WERI-Rb-1 (cell line): ENCODE results near the gene GRK3.

Experiments used
- DNase-seq: peaks from one replicate; pipeline ENCODE4 v3.0.0-alpha.2; 2020
- H3K27ac ChIP-seq: fragments of 250-450 bp; sonication (Bioruptor Pico); 2 replicates; pipeline ENCODE4 v1.5.1; 2020; ENCODE audit warnings: mild to moderate bottlenecking, moderate library complexity
- H3K27me3 ChIP-seq: fragments of 250-450 bp; sonication (Bioruptor Pico); 2 replicates; pipeline ENCODE4 v1.5.1; 2021; ENCODE audit warnings: mild to moderate bottlenecking, low read depth, moderate library complexity; ENCODE audit not compliant: insufficient read depth, severe bottlenecking
- H3K36me3 ChIP-seq: fragments of 250-450 bp; sonication (Bioruptor Pico); 2 replicates; pipeline ENCODE4 v1.5.1; 2020; ENCODE audit warnings: mild to moderate bottlenecking, moderate library complexity
- H3K4me3 ChIP-seq: 2 replicates; pipeline ENCODE4 v1.5.1; 2011; ENCODE audit warnings: low read depth, mild to moderate bottlenecking, control low read depth, low read length
- H3K9me3 ChIP-seq: fragments of 250-450 bp; sonication (Bioruptor Pico); 2 replicates; pipeline ENCODE4 v1.5.1; 2021; ENCODE audit warnings: mild to moderate bottlenecking, moderate library complexity; ENCODE audit not compliant: severe bottlenecking
- CTCF ChIP-seq: IDR thresholded peaks from 2 replicates; pipeline ENCODE4 v1.5.1; 2011; ENCODE audit warnings: low read depth, mild to moderate bottlenecking, control low read depth, inconsistent platforms, low read length

GRK3 gene

DNA sequence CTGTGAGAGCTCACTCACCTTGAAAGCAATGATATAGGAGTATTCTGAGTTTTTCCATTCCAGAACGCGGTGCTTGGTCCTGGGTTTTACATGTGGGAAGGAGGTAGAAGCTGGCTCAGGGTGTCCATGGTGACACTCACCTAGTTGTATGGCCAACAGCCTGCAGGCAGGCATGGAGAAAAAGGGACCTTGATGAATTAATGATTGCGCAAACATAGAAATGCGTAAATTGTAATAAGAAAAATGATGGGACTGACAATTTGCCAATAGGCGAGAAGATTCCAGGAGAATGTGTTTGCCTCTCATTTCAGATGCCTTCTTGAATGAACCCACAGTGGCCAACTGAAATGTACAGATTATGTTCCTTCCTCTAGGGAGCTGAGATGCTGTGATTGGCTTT, 124.2 kb downstream of the GRK3 start:
- Histone ChIP-seq H3K27ac (no peak overlapping the region), H3K27me3 (no peaks in the 10 kb centered on the region), H3K4me3 (no peak overlapping the region), H3K36me3 (peaks cover 11% of the 10 kb centered on the region), H3K9me3 (peaks cover 5% of the 10 kb centered on the region)
- DNase-seq: no peak
- no peak for TF ChIP-seq CTCF

DNA sequence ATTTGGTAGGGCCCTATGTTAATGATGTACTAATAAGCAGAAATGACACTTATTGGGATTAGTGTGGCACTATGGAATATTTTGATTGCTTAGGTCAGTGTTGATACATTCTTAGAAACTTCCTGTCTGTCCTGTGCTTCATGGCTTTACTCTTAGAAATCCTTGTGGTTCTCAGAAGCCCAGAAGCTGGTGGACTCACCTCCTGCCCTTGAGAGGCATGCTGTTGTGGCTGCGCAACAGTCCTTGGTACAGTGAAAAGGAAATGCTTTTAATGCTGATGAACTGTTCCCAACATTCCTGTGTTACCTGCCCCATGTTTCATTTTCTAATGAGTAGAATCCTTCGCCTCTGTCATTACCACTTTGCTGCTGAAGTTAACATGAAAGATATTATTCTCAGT, 125.2 kb downstream of the GRK3 start:
- TF ChIP-seq CTCF: no peak
- H3K9me3 ChIP-seq: no peaks in the 10 kb centered on the region
- peaks cover 11% of the 10 kb centered on the region for H3K36me3 ChIP-seq
- no peak overlapping the region for H3K27ac ChIP-seq
- DNase-seq: no peak
- H3K27me3 ChIP-seq: no peaks in the 10 kb centered on the region
- no peak overlapping the region for H3K4me3 ChIP-seq

- Histone ChIP-seq H3K36me3 (peaks cover 8% of the 10 kb centered on the region), H3K9me3 (no peaks in the 10 kb centered on the region), H3K27me3 (no peaks in the 10 kb centered on the region), H3K4me3 (no peak overlapping the region), H3K27ac (no peak overlapping the region)
- no peak for TF ChIP-seq CTCF
- DNase-seq: no peak
Measured at GRCh38 chr22:25690798-25691197, 126.3 kb downstream of the GRK3 start.

GRCh38 chr22:25692397-25693267, 128.2 kb downstream of the GRK3 start:
- Histone ChIP-seq H3K9me3 (no peaks in the 10 kb centered on the region), H3K4me3 (no peak overlapping the region), H3K27ac (no peak overlapping the region), H3K27me3 (no peaks in the 10 kb centered on the region), H3K36me3 (peaks cover 15% of the 10 kb centered on the region)
- DNase-seq: no peak
- TF ChIP-seq CTCF: no peak

DNA sequence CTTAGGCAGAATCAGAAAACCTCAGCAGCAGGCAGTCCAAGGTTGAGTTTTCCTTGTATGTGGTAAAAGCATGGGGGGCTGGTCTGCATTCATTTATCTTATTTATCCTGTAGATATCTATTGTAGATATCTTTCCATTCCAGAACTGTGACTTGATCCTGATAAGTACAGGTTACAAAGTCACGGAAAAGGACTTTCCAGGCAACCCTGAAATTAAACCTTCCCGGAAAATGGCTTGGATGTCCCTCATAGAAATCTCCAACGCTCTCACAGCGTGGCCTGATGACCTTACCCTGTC, 128.7 kb downstream of the GRK3 start:
- DNase-seq: no peak
- Histone ChIP-seq H3K9me3 (no peaks in the 10 kb centered on the region), H3K36me3 (peaks cover 15% of the 10 kb centered on the region), H3K27ac (no peak overlapping the region), H3K27me3 (no peaks in the 10 kb centered on the region), H3K4me3 (no peak overlapping the region)
- TF ChIP-seq CTCF: no peak

GRCh38 chr22:25694196-25694907, 129.9 kb downstream of the GRK3 start:
- TF ChIP-seq CTCF: peak; percentile 11; the same call in 1 of the 2 replicates
- no peak overlapping the region for H3K4me3 ChIP-seq
- H3K27ac ChIP-seq: no peak overlapping the region
- no peaks in the 10 kb centered on the region for H3K27me3 ChIP-seq
- peaks cover 15% of the 10 kb centered on the region for H3K36me3 ChIP-seq
- no peak for DNase-seq
- no peaks in the 10 kb centered on the region for H3K9me3 ChIP-seq
